Endothelial cell of umbilical vein (primary cell): ENCODE results near the gene CELSR1. TPM values are rescaled to one million over a fixed set of nuclear protein-coding genes. Genes with fewer than 3 reads are reported as not detected.

Source experiments
- BruUV-seq: library from RNA; stranded (reverse); fragments of 400-500 nt; replicated peaks from 2 replicates; lab custom pipeline; 2021; lab: Mats Ljungman, UMichigan
- CTCF ChIA-PET: fragments of 300-600, 350-600 bp; sonication (Branson Sonifier 250); formaldehyde crosslinking; loops from one replicate; lab custom pipeline; 2021; ENCODE audit warnings: antibody characterized with exemption, inconsistent platforms; lab: Charles Lee
- POLR2A ChIA-PET: fragments of 300-600, 350-600 bp; sonication (Branson Sonifier 250); formaldehyde crosslinking; loops from one replicate; lab custom pipeline; 2021; ENCODE audit warnings: antibody characterized with exemption, inconsistent platforms; lab: Charles Lee
- DNase-seq: peaks from one replicate; pipeline ENCODE4 v3.0.0-alpha.2; 2011; ENCODE audit warnings: low read depth, low spot score
- FAIRE-seq: peaks from 2 replicates; lab custom pipeline; 2011; peaks lifted over from hg19 to GRCh38; lab: Jason Lieb, UNC
- H2AFZ ChIP-seq: 2 replicates; pipeline ENCODE4 v1.6.0; 2012; ENCODE audit warnings: low read depth, low read length, control low read depth, inconsistent platforms
- H3K27ac ChIP-seq: 2 replicates; pipeline ENCODE4 v1.5.1; 2011; ENCODE audit warnings: low read depth, mild to moderate bottlenecking, control low read depth, low read length, moderate library complexity; ENCODE audit not compliant: insufficient read depth
- H3K27me3 ChIP-seq, 2 experiments: 2 replicates each; pipeline versions ENCODE4 v1.6.0 to v1.6.1; 2011; ENCODE audit warnings: low read length in 2 of 2, mixed read lengths in 1 of 2; ENCODE audit not compliant: control insufficient read depth in 2 of 2, insufficient read depth in 2 of 2
- H3K36me3 ChIP-seq, 2 experiments: 2 replicates in 1 of 2; 3 replicates in 1 of 2; pipeline ENCODE4 v1.5.1; 2011; ENCODE audit warnings: low read length in 2 of 2, mild to moderate bottlenecking in 1 of 2, moderate library complexity in 1 of 2; ENCODE audit not compliant: control insufficient read depth in 2 of 2, insufficient read depth in 2 of 2; ENCODE audit errors: extremely low read depth in 1 of 2
- H3K4me1 ChIP-seq: 3 replicates; pipeline ENCODE4 v1.5.1; 2011; ENCODE audit warnings: mild to moderate bottlenecking, low read length; ENCODE audit not compliant: control insufficient read depth, insufficient read depth; ENCODE audit errors: extremely low read depth
- H3K4me2 ChIP-seq: 2 replicates; pipeline ENCODE4 v1.6.1; 2011; ENCODE audit warnings: low read length, control low read depth, mixed read lengths; ENCODE audit not compliant: insufficient read depth
- H3K4me3 ChIP-seq, 3 experiments: fragments of 200-600 bp in 1 of 3; sonication (generic), shearing (Covaris generic) in 1 of 3; replicated peaks in 1 of 3; 2 replicates each; pipeline ENCODE4 v1.5.1; 2011 to 2016; ENCODE audit warnings: control low read depth in 3 of 3, low read length in 3 of 3, mild to moderate bottlenecking in 2 of 3, inconsistent platforms in 1 of 3, low read depth in 1 of 3, moderate library complexity in 1 of 3; ENCODE audit not compliant: insufficient read depth in 1 of 3
- H3K79me2 ChIP-seq: 2 replicates; pipeline ENCODE4 v1.6.0; 2012; ENCODE audit warnings: low read length, inconsistent platforms; ENCODE audit not compliant: control insufficient read depth, insufficient read depth
- H3K9ac ChIP-seq: replicated peaks from 2 replicates; pipeline ENCODE3; 2011; ENCODE audit warnings: low read length, control low read depth; ENCODE audit not compliant: insufficient read depth; ENCODE audit errors: extremely low read depth
- H3K9me1 ChIP-seq: replicated peaks from 3 replicates; pipeline ENCODE4 v1.6.0; 2011; ENCODE audit warnings: mild to moderate bottlenecking, low read length; ENCODE audit not compliant: control insufficient read depth, insufficient read depth; ENCODE audit errors: extremely low read depth
- H3K9me3 ChIP-seq: replicated peaks from 2 replicates; pipeline ENCODE4 v1.5.1; 2012; ENCODE audit warnings: low read length, inconsistent platforms; ENCODE audit not compliant: control insufficient read depth, insufficient read depth
- H4K20me1 ChIP-seq: replicated peaks from 2 replicates; pipeline ENCODE3; 2011; ENCODE audit warnings: mild to moderate bottlenecking, low read length; ENCODE audit not compliant: control insufficient read depth, insufficient read depth; ENCODE audit errors: extremely low read depth
- CTCF ChIP-seq, 2 donors: IDR thresholded peaks; 1 replicate in 1 of 2; 2 replicates in 1 of 2; pipeline ENCODE4 v1.5.1; 2011; ENCODE audit warnings: low read length in 2 of 2, mild to moderate bottlenecking in 2 of 2, moderate library complexity in 2 of 2, control low read depth in 1 of 2, inconsistent platforms in 1 of 2, low read depth in 1 of 2; ENCODE audit not compliant: insufficient read depth in 1 of 2; ENCODE audit errors: extremely low read depth in 1 of 2
- EZH2 ChIP-seq: IDR thresholded peaks from 2 replicates; pipeline ENCODE4 v1.6.1; 2012; ENCODE audit warnings: borderline replicate concordance, low read depth, mild to moderate bottlenecking, moderate library complexity, low read length, inconsistent platforms; ENCODE audit not compliant: severe bottlenecking
- FOS ChIP-seq: IDR thresholded peaks from 2 replicates; pipeline ENCODE4 v1.6.1; 2011; ENCODE audit warnings: mild to moderate bottlenecking, low read length, moderate library complexity, borderline replicate concordance; ENCODE audit not compliant: insufficient read depth
- GATA2 ChIP-seq: IDR thresholded peaks from 2 replicates; pipeline ENCODE4 v1.7.0; 2011; ENCODE audit warnings: low read depth, mild to moderate bottlenecking, moderate library complexity, mixed read lengths, low read length; ENCODE audit not compliant: insufficient read length, insufficient read depth
- JUN ChIP-seq: IDR thresholded peaks from 2 replicates; pipeline ENCODE4 v1.6.1; 2011; ENCODE audit warnings: borderline replicate concordance, low read depth; ENCODE audit not compliant: insufficient read length, insufficient read depth
- MAX ChIP-seq: IDR thresholded peaks from 2 replicates; pipeline ENCODE4 v1.6.1; 2011; ENCODE audit not compliant: insufficient read depth, insufficient read length
- MYC ChIP-seq: IDR thresholded peaks from one replicate; pipeline ENCODE4 v1.6.1; 2011; ENCODE audit warnings: mild to moderate bottlenecking, low read depth, low read length
- POLR2A ChIP-seq: IDR thresholded peaks from 2 replicates; pipeline ENCODE4 v1.6.1; 2012; ENCODE audit warnings: low read depth, mild to moderate bottlenecking, control low read depth, low read length
- POLR2AphosphoS5 ChIP-seq: IDR thresholded peaks from 2 replicates; pipeline ENCODE4 v1.6.1; 2012; ENCODE audit warnings: low read depth, mild to moderate bottlenecking, control low read depth, low read length, moderate library complexity; ENCODE audit not compliant: insufficient read depth
- dilution Hi-C: fragments of 300-500 bp; cut with MboI; formaldehyde crosslinking; loops from one replicate; pipeline ENCODE4 v1.15.0; 2019; ENCODE audit warnings: low sequenced_read_pairs; ENCODE audit not compliant: extremely low pct_ligation_motif_present
- intact Hi-C: fragments of 100-400 bp; cut with micrococcal nuclease; formaldehyde crosslinking; loops from one replicate; pipeline ENCODE4 v1.10.0; 2022
- polyA plus RNA-seq, 4 experiments: library from polyadenylated mRNA; depleted of rRNA in 3 of 4; stranded (reverse) in 3 of 4; unstranded in 1 of 4; fragments of >200 nt; gene quantifications; 2 replicates each; pipeline versions ENCODE4 v1.2.1 to v1.2.3, GENCODE V29; 2011 to 2012; ENCODE audit warnings: missing spikeins in 1 of 4
- total RNA-seq: library from RNA; stranded (reverse); gene quantifications from 2 replicates; pipeline ENCODE4 v1.2.3, GENCODE V29; 2021

Gene CELSR1
- total and polyA plus RNA-seq, 2 donors (not counting 3 experiments of a cell fraction or from before 2014, with no cell fraction given) = 3.7 to 5.4 TPM

- Histone ChIP-seq H3K9me3 (no peaks in the 10 kb centered on the region), H3K79me2 (no peaks in the 10 kb centered on the region), H2AFZ (no peak overlapping the region), H4K20me1 (no peaks in the 10 kb centered on the region), H3K27ac (no peak overlapping the region), H3K4me2 (no peak overlapping the region), H3K4me3 (no peak overlapping the region), H3K9me1 (no peaks in the 10 kb centered on the region), H3K9ac (no peak overlapping the region), H3K27me3 (no peaks in the 10 kb centered on the region), H3K36me3 (no peaks in the 10 kb centered on the region), H3K4me1 (peaks cover 6% of the 10 kb centered on the region)
- ChIA-PET POLR2A (no interaction called here), CTCF (interaction anchor here (2.3 kb wide), 1 partner anchor 10 kb away, joined by 10 read pairs; no protein-coding TSS in a partner anchor)
- dilution Hi-C loops = no loop called here
- TF ChIP-seq EZH2 = no peak
- TF ChIP-seq JUN = no peak
- no peak for TF ChIP-seq GATA2
- no peak for TF ChIP-seq FOS
- TF ChIP-seq MYC = no peak
- no peak for TF ChIP-seq MAX
- TF ChIP-seq POLR2AphosphoS5 = no peak
- no peak for TF ChIP-seq POLR2A
- no peak for TF ChIP-seq CTCF (IDR thresholded peaks at IDR 0.05; ENCODE audit: extremely low read depth in 1 of 2, insufficient read depth in 1 of 2, low read depth in 1 of 2, low read length in 2 of 2)
- BruUV-seq = no TSS peak
- FAIRE-seq = no peak
- DNase-seq = no peak
- intact Hi-C loops = no loop called here
Measured at GRCh38 chr22:46377525-46378425, 159.6 kb downstream of the CELSR1 start.
